Right kidney (tissue), 9 donors: ENCODE data around the gene FCGBP.
A peak's percentile ranks its signal among the peaks of the same experiment; 100 is the strongest.
"Not testable (repeated sequence)": the region's sequence is repeated elsewhere in the genome, so short reads cannot be mapped to it uniquely, and the experiment has no call there.

Source experiments
- DNase-seq: peaks from one replicate; pipeline ENCODE4 v3.0.0-alpha.2; 2016
- long read RNA-seq, 8 donors: transcript quantifications; one replicate each; lab custom pipeline, GENCODE V29; 2026

The FCGBP gene
- long read RNA-seq, donor 1 = 0 reads
- long read RNA-seq, donor 2 = 0 reads
- long read RNA-seq, donor 3, partial matches to known transcripts = 5 of 5 reads
- long read RNA-seq, donor 3, other reads (novel, unspliced or antisense) = 0 of 5 reads
- long read RNA-seq, donor 4, partial matches to known transcripts = 19 of 19 reads
- long read RNA-seq, donor 4, other reads (novel, unspliced or antisense) = 0 of 19 reads
- long read RNA-seq, donor 5, partial matches to known transcripts = 16 of 16 reads
- long read RNA-seq, donor 5, other reads (novel, unspliced or antisense) = 0 of 16 reads
- long read RNA-seq, donor 6, partial matches to known transcripts = 22 of 22 reads
- long read RNA-seq, donor 6, other reads (novel, unspliced or antisense) = 0 of 22 reads
- long read RNA-seq, donor 7 = 0 reads
- long read RNA-seq, donor 8, partial matches to known transcripts = 10 of 10 reads
- long read RNA-seq, donor 8, other reads (novel, unspliced or antisense) = 0 of 10 reads

DNA sequence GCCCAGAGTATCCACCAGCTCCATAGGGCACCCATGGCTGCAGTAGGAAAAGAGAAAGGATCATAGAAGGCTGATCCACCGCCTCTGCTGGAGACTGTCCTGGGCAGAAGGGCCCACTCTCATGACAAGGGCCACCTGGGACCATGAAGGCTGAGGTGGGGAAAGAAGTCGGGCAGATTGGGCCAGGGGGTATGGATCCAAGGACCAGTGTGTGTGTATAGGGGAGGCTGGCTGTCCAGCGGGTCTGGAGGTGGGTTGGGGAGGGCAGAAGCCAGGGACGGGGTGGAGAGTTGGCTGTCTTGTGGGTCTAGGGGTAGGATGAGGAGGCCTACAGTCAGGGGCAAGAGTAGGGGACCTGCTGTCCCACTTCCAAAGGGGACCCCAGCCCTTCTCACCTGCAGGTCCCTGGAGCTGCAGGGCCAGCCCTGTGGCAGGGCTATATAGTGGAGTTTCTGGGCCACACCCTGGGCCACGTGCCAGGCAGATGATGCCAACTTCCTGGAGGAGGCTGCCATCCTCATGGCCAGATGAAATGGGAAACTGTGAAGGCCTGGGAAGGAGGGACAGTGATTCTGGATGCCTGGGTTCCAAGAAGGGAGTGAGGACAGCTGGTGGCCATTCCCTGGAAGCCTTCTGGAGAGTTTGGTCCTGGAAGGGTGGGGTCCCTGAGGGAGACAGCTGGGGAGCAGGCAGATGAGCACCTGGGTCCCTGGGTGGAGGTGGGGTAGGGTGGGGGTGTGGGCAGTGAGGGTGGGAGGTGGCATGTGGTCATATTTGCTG is at the start of gene FCGBP:
FCGBP (minus strand) TSS at position 51 of the 780 bp plus-strand sequence.
- DNase-seq = no peak

DNA sequence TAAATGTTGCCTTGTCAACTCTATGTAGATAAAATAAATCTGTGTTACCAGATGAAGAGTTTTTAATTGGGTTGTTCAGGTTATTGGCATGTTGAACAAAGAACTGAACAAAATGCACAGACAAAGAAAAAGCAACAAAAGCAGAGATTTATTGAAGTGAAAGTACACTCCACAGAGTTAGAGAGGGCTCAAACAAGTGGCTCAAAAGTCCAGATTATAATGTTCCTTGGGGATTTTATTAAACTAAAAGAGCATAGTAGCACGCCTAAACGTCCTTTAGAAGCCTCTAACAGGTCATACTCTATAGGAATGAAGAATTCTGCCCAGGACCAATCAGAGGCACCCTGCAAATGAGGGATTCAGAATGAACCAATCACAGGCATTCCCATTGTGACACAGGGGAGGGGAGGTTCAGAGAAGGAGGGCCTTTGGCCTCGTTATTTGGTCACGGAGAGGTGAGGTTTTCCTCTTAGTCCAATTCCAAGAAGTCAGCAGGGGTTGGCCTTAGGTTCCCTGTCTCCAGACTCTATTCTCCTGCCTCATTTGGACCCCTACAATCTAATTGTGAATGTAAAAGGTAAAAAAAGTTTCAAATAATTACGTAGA is 49.4 kb upstream of the FCGBP start:
- no peak for DNase-seq

DNA sequence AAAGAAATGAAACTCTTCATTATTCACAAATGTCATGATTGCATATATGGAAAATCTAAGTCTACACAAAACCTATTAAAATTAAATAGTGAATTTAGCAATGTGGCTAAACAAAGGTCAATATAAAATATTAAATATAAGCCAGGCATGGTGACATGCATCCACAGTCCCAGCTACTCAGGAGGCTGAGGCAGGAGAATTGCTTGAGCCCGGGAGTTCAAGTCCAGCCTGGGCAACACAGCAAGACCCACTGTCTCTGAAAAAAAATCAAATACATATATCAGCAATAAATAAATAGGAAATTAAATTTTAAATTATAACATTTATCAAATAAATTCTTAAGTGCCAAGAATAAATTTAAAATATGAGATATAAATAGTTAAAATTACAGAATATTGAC is 48.4 kb upstream of the FCGBP start:
- DNase-seq = no peak

DNA sequence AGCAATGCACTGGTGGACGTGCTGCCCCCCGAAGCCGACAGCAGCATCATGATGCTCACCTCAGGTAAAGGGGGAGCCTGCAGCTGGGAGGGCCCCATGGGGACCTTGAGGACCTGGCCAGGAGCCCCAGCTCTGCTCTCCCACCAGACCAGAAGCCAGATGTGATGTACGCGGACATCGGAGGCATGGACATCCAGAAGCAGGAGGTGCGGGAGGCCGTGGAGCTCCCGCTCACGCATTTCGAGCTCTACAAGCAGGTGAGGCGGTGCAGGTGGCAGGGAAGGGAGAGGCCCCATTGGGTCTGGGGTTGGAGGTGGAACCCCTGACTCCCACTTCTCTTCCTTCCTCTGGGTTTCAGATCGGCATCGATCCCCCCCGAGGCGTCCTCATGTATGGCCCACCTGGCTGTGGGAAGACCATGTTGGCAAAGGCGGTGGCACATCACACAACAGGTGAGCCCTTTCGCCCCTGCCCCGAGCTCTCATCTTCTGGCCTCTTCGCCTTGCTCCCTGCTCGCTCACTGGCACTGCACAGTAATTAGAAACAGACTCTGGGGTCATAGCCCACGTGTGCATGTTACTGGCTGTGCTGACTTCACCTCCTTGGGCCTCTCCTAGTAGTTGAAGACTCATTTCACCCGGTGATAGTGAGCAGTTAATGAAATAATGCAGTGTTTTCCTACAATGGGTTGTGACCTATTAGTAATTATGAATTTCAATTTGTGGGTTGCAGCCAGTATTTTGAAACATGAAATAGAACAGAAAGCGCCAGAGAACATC is 40.1 kb upstream of the FCGBP start:
- no peak for DNase-seq

DNA sequence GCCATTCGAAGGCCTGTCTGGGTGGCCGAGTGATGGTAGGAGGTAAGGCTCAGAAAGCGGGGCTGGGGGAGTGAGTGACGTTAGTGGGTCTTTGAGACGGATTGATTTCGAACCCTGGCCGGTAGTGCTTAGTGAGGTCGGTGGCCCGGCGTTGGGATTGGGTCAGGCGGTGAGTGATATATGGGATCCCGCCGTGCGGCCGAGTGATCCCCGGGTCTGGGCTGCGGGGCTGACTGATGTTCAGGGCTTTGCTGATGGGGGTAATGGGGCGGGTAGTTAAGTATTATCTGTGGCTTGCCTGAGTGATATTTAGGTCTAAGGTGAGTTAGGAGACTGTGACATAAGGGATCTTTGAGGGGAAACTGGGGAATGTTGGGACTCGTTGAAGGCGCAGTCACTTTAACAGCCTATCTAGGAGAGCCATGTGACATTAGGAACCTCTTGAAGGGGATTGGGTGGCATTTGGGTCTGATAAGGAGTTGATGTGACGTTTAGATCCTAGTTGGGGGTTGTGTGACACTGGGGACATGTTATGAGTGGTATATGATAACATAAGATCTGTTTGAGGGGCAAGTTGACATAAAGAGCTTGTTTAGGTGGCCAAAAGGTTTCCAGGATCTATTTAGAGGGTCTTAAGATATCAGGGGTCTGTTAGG is 37.1 kb upstream of the FCGBP start:
- DNase-seq = no peak

DNA sequence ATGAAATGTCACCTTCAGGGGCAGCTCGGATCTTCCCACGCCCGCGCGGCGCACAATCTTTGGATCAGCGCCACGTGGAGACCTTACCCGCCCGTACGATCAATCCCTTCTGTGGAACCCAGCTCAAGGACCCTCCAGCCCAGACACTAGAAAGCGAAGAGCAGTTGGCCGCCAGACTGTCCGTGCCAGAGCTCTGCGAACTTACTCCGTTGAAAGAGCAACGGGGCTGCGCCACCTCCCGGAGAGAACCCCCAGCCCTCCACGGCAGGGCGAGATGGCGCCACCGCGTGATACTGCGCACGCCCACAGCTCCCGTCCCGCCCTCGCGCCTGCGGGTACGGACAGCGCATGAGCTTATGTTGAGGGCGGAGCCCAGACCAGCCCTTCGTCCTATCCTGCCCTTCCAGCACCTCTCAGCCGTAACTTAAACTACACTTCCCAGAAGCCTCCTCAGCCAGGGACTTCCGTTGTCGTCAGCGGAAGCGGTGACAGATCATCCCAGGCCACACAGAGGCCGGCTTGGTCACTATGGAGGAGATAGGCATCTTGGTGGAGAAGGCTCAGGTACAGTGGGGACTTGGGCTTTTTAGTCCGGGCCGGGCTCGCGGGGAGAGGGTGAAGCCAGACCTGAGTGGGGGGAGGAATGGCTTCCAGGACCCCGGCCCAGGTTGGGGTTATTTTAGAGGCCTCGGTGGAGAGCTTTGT is 36.4 kb upstream of the FCGBP start, which contains the start of gene PSMC4:
PSMC4 (plus strand) TSS at position 491 of the 705 bp plus-strand sequence; CDS start at position 529, 38 bp downstream.
- peak; percentile 92 for DNase-seq

DNA sequence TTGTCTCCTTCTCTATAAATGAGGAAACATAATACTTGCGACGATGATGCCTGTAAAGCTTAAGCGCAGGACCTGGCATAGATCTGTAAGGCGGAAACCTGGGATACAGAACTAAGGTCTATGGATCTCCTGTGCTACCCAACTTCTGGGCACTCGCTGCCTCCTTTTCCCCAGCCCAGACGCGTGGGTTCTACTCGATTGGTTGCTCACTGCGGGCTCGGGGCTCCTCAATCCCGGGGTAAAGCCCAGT is 35.9 kb upstream of the FCGBP start:
- no peak for DNase-seq

GRCh38 chr19:39969681-39970424 is 35.4 kb upstream of the FCGBP start:
- no peak for DNase-seq

DNA sequence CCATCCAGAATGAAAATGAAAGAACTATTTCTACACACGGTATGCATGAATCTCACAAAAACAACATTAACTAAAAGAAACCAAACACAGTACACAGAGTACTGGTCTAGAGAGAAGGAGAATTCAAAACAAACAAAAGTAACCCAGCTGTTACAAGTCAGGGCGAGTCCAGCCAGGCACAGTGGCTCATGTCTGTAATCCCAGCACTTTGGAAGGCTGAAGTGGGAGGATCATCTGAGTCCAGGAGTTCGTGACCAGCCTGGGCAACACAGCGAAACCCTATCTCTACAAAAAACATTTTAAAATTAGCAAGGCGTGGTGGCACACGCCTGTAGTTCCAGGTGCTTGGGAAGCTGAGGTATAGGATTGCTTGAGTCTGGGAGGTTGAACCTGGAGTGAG is 34.8 kb upstream of the FCGBP start:
- no peak for DNase-seq

DNA sequence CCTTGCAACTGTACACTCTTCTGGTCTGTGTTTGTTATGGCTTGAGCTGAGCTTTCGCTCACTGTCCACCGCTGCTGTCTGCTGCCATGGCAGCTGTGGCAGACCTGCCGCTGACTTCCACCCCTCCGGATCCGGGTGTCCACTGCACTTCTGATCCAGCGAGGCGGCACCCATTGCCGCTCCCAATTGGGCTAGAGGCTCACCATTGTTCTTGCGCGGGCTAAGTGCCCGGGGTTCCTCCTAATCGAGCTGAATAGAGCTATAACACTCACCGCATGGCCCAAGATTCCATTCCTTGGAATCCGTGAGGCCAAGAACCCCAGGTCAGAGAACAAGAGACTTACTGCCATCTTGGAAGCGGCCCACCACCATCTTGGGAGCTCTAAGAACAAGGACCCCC is 34.4 kb upstream of the FCGBP start:
- no peak for DNase-seq

- no peak for DNase-seq
These were observed 33.1 kb upstream of the FCGBP start for GRCh38 chr19:39967561-39967960.

DNA sequence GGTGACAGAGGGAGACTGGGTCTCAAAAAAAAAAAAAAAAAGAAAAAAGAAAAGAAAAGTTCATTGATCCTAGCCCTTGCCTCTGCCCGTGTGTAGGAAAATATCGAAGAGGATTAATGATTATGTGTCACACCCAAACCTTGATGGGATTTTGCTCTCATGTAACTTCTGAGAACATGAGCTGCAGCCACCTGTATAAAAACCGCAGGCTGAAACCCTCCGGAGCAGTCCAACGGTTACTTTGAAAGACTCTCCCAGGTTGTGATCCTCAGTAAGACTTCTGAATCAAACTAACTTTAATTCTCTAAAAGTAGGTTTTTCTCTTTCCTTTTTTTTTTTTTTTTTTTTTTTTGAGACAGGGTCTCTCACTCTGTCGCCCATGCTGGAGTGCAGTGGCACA is 32.2 kb upstream of the FCGBP start:
- no peak for DNase-seq

GRCh38 chr19:39963898-39964297 is 29.5 kb upstream of the FCGBP start:
- DNase-seq = no peak

DNA sequence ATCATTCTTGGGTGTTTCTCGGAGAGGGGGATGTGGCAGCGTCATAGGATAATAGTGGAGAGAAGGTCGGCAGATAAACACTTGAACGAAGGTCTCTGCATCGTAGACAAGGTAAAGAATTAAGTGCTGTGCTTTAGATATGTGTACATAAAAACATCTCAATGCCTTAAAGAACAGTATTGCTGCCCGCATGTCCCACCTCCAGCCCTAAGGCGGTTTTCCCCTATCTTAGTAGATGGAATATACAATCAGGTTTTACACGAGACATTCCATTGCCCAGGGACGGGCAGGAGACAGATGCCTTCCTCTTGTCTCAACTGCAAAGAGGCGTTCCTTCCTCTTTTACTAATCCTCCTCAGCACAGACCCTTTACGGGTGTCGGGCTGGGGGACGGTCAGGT is 25.0 kb upstream of the FCGBP start:
- DNase-seq = not testable (repeated sequence)

GRCh38 chr19:39958942-39959341 is 24.5 kb upstream of the FCGBP start:
- DNase-seq = not testable (repeated sequence)

GRCh38 chr19:39957886-39958285 is 23.5 kb upstream of the FCGBP start:
- DNase-seq = not testable (repeated sequence)

DNA sequence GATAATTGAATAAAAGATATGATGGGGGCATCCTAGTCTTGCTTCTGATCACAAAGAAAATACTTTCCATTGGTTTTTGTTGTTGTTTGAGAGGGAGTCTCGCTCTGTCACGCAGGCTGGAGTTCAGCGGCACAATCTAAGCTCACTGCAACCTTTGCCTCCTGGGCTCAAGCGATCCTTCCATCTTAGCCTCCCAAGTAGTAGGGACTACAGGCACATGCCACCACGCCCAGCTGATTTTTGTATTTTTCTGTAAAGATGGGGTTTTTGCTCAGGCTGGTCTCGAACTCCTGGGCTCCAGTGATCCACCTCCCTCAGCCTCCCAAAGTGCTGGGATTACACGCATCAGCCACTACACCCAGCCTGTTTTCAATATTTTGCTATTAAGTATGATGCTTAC is 19.5 kb upstream of the FCGBP start:
- no peak for DNase-seq

GRCh38 chr19:39951686-39952085 is 17.3 kb upstream of the FCGBP start:
- no peak for DNase-seq

- no peak for DNase-seq
These were observed 16.7 kb upstream of the FCGBP start for GRCh38 chr19:39951065-39951650.
